ENCODE data around the gene LAMA2. TPM values are rescaled to one million over a fixed set of nuclear protein-coding genes. Genes with fewer than 3 reads are reported as not detected.
A peak's percentile ranks its signal among the peaks of the same experiment; 100 is the strongest.

LAMA2 gene
- total RNA-seq: 40.2 and 49.6 TPM in 2 replicates

GRCh38 chr6:128882991-128883611 is at the start of gene LAMA2:
Gene LAMA2 (plus strand): TSS chr6:128883138. CDS start chr6:128883246, 108 bp downstream.
- TF ChIP-seq CTCF (IDR thresholded peaks at IDR 0.05; ENCODE audit: insufficient read depth, low read depth, low read length): peak; percentile 28
- H3K4me3 ChIP-seq (ENCODE audit: low read depth, low read length): peak within 1 kb of the TSS; percentile 79
- DNase-seq (ENCODE audit: low read depth): peak; percentile 86

GRCh38 chr6:128836761-128837160 is 46.2 kb upstream of the LAMA2 start:
- DNase-seq (ENCODE audit: low read depth): peak; percentile 10
- H3K4me3 ChIP-seq (ENCODE audit: low read depth, low read length): no peak overlapping the region
- no peak for TF ChIP-seq CTCF (IDR thresholded peaks at IDR 0.05; ENCODE audit: insufficient read depth, low read depth, low read length)

DNA sequence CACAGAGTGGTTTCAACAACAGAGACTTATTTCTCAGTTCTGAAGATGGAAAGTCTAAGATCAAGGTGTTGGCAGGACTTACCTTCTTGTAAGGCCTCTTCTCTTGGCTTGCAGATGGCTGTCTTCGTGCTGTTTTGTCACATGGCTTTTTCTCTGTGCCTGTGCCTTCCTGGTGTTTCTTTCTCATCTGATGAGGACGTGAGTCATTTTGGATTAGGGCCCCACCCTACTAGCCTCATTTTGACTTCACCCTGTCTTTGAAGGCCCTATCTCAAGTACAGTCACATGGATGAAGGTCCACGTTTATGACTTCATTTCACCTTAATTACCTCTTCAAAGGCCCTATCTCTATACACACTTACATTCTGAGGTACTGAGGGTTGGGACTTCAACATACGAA is 41.4 kb upstream of the LAMA2 start:
- H3K4me3 ChIP-seq (ENCODE audit: low read depth, low read length): no peak overlapping the region
- no peak for DNase-seq (ENCODE audit: low read depth)
- no peak for TF ChIP-seq CTCF (IDR thresholded peaks at IDR 0.05; ENCODE audit: insufficient read depth, low read depth, low read length)

GRCh38 chr6:128844598-128844997 is 38.3 kb upstream of the LAMA2 start:
- DNase-seq (ENCODE audit: low read depth): no peak
- TF ChIP-seq CTCF (IDR thresholded peaks at IDR 0.05; ENCODE audit: insufficient read depth, low read depth, low read length): no peak
- no peak overlapping the region for H3K4me3 ChIP-seq (ENCODE audit: low read depth, low read length)

DNA sequence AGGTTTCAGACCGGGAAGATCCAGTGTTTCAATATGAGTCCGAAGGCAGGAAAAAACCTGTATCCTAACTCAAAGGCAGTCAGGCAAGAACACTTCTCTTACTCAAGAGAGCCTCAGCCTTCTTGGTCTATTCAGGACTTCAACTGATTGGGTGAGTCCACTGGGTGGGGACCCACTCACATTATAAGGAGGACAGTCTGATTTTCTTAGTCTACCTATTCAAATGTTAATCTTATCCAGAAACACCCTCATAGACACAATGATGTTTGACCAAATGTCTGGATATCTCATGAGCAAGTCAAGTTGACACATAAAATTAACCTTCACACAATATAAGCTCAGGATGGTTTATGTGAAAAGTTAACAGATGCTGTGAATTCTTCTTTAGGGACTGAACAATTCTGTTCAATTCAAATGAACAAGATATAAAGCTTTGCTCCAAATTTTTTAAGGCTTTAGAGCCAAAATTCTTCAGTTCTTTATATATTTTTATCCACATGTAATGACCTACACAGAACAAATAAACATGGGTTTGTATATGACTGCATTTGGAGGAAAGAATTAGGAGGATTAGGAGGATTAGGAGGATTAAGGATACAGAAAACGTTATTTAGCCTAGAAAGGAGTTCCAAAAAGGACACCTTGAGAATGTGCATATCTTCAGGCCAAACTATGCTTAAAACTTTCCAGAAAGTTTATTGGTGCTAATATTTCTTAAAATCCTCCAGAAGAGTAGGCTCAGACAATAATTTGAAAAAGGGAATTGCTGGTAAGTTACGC is 35.3 kb upstream of the LAMA2 start:
- TF ChIP-seq CTCF (IDR thresholded peaks at IDR 0.05; ENCODE audit: insufficient read depth, low read depth, low read length): no peak
- H3K4me3 ChIP-seq (ENCODE audit: low read depth, low read length): no peak overlapping the region
- DNase-seq (ENCODE audit: low read depth): peak; percentile 33

- no peak overlapping the region for H3K4me3 ChIP-seq (ENCODE audit: low read depth, low read length)
- TF ChIP-seq CTCF (IDR thresholded peaks at IDR 0.05; ENCODE audit: insufficient read depth, low read depth, low read length): no peak
- DNase-seq (ENCODE audit: low read depth): peak; percentile 29
Measured at GRCh38 chr6:128848212-128848935, 34.6 kb upstream of the LAMA2 start.
